Measurements from ENCODE around the gene C2CD4C. TPM values are rescaled to one million over a fixed set of nuclear protein-coding genes. Genes with fewer than 3 reads are reported as not detected.

The C2CD4C gene
- total RNA-seq, 1 experiment from 2014 or later: 0.43 TPM

DNA sequence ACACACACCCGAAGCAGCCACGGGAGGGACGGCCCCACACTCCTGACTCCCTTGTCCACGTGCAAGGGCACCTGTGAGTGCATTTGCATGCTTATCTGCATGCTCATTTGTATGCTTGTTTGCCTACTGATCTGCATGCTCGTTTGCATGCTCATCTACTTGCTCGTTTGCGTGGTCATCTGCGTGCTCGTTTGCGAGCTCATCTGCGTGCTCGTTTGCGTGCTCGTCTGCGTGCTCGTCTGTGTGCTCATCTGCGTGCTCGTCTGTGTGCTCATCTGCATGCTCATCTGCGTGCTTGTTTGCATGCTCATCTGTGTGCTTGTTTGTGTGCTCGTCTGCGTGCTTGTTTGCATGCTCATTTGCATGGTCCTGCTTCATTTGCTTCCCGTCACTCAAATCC, 28.1 kb upstream of the C2CD4C start:
- peaks cover 5% of the 10 kb centered on the region for H3K9me3 Mint-ChIP-seq (ENCODE audit: unreplicated experiment)
- ChIA-PET POLR2A (no interaction called here), CTCF (no interaction called here)
- TF ChIP-seq, protein P1, sequence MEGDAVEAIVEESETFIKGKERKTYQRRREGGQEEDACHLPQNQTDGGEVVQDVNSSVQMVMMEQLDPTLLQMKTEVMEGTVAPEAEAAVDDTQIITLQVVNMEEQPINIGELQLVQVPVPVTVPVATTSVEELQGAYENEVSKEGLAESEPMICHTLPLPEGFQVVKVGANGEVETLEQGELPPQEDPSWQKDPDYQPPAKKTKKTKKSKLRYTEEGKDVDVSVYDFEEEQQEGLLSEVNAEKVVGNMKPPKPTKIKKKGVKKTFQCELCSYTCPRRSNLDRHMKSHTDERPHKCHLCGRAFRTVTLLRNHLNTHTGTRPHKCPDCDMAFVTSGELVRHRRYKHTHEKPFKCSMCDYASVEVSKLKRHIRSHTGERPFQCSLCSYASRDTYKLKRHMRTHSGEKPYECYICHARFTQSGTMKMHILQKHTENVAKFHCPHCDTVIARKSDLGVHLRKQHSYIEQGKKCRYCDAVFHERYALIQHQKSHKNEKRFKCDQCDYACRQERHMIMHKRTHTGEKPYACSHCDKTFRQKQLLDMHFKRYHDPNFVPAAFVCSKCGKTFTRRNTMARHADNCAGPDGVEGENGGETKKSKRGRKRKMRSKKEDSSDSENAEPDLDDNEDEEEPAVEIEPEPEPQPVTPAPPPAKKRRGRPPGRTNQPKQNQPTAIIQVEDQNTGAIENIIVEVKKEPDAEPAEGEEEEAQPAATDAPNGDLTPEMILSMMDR (IDR thresholded peaks at IDR 0.05; ENCODE audit: insufficient read depth in 1 of 2, low read depth in 1 of 2, low read length in 1 of 2, severe bottlenecking in 1 of 2, unreplicated experiment in 1 of 2): no peak
- DNase-seq: no peak
- intact Hi-C loops (cut with micrococcal nuclease; ENCODE audit: unreplicated experiment): no loop called here
- BruUV-seq (replicated peaks): no TSS peak
- H3K4me3 Mint-ChIP-seq (ENCODE audit: unreplicated experiment): no peak overlapping the region
- no peaks in the 10 kb centered on the region for H3K27me3 ChIP-seq (replicated peaks; ENCODE audit: control insufficient read depth, insufficient read depth, low read length)
- no peak overlapping the region for H3K27ac Mint-ChIP-seq (ENCODE audit: unreplicated experiment)
- peaks cover 4% of the 10 kb centered on the region for H3K27me3 Mint-ChIP-seq (ENCODE audit: insufficient read depth, unreplicated experiment)
- no peaks in the 10 kb centered on the region for H3K36me3 ChIP-seq (ENCODE audit: control insufficient read depth, insufficient read depth, low read length)
- peaks cover 4% of the 10 kb centered on the region for H3K36me3 Mint-ChIP-seq (ENCODE audit: insufficient read depth, unreplicated experiment)
- H3K4me1 Mint-ChIP-seq (ENCODE audit: low read depth, unreplicated experiment): no peaks in the 10 kb centered on the region
- H3K9me3 ChIP-seq: no peaks in the 10 kb centered on the region
- no peaks in the 10 kb centered on the region for H3K4me1 ChIP-seq
- H3K4me3 ChIP-seq (ENCODE audit: low read depth, low read length): no peak overlapping the region

DNA sequence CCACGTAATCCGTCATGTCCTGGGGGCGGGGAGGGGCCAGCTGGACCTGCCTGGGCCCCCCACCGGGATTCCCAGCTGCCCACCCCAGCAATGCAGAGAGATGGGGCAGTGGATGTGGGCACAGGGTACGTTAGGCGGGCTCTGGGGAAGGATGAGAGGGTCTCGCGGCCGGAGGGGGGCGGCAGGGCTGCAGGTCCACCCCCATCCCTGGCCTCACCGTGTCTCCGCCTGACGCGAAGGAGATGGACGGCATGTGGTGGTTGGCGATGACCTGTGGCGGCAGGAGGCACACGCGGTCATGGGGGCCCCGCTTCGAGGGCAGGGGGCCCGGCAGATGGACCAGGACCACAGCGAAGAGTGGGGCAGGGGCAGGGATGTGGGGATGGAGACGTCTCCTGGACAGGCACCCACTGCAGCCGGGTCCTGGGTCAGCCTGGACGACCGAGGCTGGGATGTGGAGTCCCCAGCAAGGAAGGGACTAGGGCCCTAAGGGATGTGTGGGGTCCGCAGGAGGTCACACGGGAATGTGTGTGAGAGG, 27.5 kb upstream of the C2CD4C start:
- Mint-ChIP-seq H3K4me1 (ENCODE audit: low read depth, unreplicated experiment) (no peaks in the 10 kb centered on the region), H3K27ac (ENCODE audit: unreplicated experiment) (no peak overlapping the region), H3K27me3 (ENCODE audit: insufficient read depth, unreplicated experiment) (peaks cover 4% of the 10 kb centered on the region), H3K9me3 (ENCODE audit: unreplicated experiment) (peaks cover under 1% of the 10 kb centered on the region), H3K36me3 (ENCODE audit: insufficient read depth, unreplicated experiment) (no peaks in the 10 kb centered on the region), H3K4me3 (ENCODE audit: unreplicated experiment) (no peak overlapping the region)
- Histone ChIP-seq H3K4me3 (ENCODE audit: low read depth, low read length) (no peak overlapping the region), H3K9me3 (no peaks in the 10 kb centered on the region), H3K36me3 (ENCODE audit: control insufficient read depth, insufficient read depth, low read length) (no peaks in the 10 kb centered on the region), H3K27me3 (replicated peaks; ENCODE audit: control insufficient read depth, insufficient read depth, low read length) (no peaks in the 10 kb centered on the region), H3K4me1 (no peaks in the 10 kb centered on the region)
- DNase-seq: no peak
- TF ChIP-seq, protein P1 (IDR thresholded peaks at IDR 0.05; ENCODE audit: insufficient read depth in 1 of 2, low read depth in 1 of 2, low read length in 1 of 2, severe bottlenecking in 1 of 2, unreplicated experiment in 1 of 2): no peak
- ChIA-PET CTCF (no interaction called here), POLR2A (no interaction called here)
- no TSS peak for BruUV-seq (replicated peaks)
- intact Hi-C loops (cut with micrococcal nuclease; ENCODE audit: unreplicated experiment): no loop called here

DNA sequence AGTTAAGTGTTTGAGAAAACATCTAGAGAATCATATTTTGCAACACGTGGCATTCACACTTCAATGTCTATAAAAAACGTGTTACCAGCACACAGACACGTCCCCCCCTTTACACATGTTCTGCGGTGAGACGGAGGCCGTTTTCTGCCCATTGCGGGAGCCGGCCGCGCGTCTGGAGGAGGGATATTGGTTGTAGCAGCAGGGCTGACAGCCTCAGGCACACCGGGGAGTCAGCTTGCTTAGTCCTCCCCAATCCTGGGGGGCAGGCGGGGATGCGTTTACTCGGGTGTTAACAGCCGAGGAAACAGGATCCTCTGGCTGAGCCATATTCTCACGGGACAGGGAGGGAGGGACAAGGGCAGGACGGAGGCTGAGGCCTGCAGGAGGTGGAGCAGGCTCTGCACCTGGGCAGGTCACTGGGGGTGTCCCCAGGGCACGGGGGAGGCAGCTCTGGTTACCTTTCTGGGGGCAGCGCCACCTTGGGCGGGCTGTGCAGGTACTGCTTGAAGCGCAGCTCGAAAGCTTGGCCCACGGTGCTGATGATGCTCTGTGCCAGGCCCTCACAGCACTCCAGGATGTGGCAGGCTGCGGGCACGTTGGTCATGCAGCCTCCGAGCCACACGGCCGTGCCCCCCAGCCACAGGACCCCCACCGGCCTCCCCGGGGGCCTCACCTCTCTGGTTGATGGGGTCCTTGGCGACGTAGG, 26.9 kb upstream of the C2CD4C start:
- Mint-ChIP-seq H3K27me3 (ENCODE audit: insufficient read depth, unreplicated experiment) (peaks cover 4% of the 10 kb centered on the region), H3K4me1 (ENCODE audit: low read depth, unreplicated experiment) (no peaks in the 10 kb centered on the region), H3K4me3 (ENCODE audit: unreplicated experiment) (no peak overlapping the region), H3K9me3 (ENCODE audit: unreplicated experiment) (peaks cover 7% of the 10 kb centered on the region), H3K36me3 (ENCODE audit: insufficient read depth, unreplicated experiment) (peaks cover 4% of the 10 kb centered on the region), H3K27ac (ENCODE audit: unreplicated experiment) (no peak overlapping the region)
- Histone ChIP-seq H3K9me3 (no peaks in the 10 kb centered on the region), H3K36me3 (ENCODE audit: control insufficient read depth, insufficient read depth, low read length) (no peaks in the 10 kb centered on the region), H3K4me1 (no peaks in the 10 kb centered on the region), H3K27me3 (replicated peaks; ENCODE audit: control insufficient read depth, insufficient read depth, low read length) (no peaks in the 10 kb centered on the region), H3K4me3 (ENCODE audit: low read depth, low read length) (no peak overlapping the region)
- ChIA-PET POLR2A (no interaction called here), CTCF (interaction anchor here (0.6 kb wide), 1 partner anchor 35 kb away, joined by 4 read pairs; no protein-coding TSS in a partner anchor)
- BruUV-seq (replicated peaks): no TSS peak
- no peak for DNase-seq
- intact Hi-C loops (cut with micrococcal nuclease; ENCODE audit: unreplicated experiment): no loop called here
- TF ChIP-seq, protein P1 (IDR thresholded peaks at IDR 0.05; ENCODE audit: insufficient read depth in 1 of 2, low read depth in 1 of 2, low read length in 1 of 2, severe bottlenecking in 1 of 2, unreplicated experiment in 1 of 2): no peak

Measured in Caco-2 (cell line).